ENCODE data around the gene FEM1A. TPM values are rescaled to one million over a fixed set of nuclear protein-coding genes. Genes with fewer than 3 reads are reported as not detected.
"Not testable (repeated sequence)": the region's sequence is repeated elsewhere in the genome, so short reads cannot be mapped to it uniquely, and the experiment has no call there.

Gene FEM1A
- total RNA-seq, 1 donor from 2014 or later, result 11.1 TPM

- Mint-ChIP-seq H3K36me3 (ENCODE audit: low read depth) (no peaks in the 10 kb centered on the region), H3K9me3 (ENCODE audit: low read depth) (no peaks in the 10 kb centered on the region), H3K4me1 (ENCODE audit: low read depth) (no peaks in the 10 kb centered on the region), H3K4me3 (ENCODE audit: unreplicated experiment) (no peak overlapping the region), H3K27ac (ENCODE audit: unreplicated experiment) (no peak overlapping the region), H3K27me3 (ENCODE audit: low read depth) (no peaks in the 10 kb centered on the region)
- peak; percentile 83 for TF ChIP-seq CTCF (IDR thresholded peaks at IDR 0.05)
- DNase-seq (ENCODE audit: low spot score), result no peak
Measured at GRCh38 chr19:4803736-4804695, 12.5 kb downstream of the FEM1A start.

DNA sequence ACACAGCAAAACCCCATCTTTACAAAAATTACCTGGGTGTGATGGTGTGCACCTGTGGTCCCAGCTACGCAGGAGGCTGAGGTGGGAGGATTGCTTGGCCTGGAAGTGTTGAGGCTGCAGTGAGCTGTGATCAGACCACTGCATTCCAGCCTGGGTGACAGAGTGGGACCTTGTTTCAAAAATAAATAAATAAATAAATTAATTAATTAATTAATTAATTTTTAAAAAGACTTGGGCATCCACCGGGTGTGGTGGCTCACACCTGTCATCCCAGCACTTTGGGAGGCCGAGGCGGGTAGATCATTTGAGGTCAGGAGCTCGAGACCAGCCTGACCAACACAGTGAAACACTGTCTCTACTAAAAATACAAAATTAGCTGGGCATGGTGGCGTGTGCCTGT is 13.6 kb downstream of the FEM1A start:
- not testable (repeated sequence) for H3K27me3 Mint-ChIP-seq (ENCODE audit: low read depth); H3K36me3 Mint-ChIP-seq (ENCODE audit: low read depth); H3K4me1 Mint-ChIP-seq (ENCODE audit: low read depth); DNase-seq (ENCODE audit: low spot score); H3K27ac Mint-ChIP-seq (ENCODE audit: unreplicated experiment); H3K9me3 Mint-ChIP-seq (ENCODE audit: low read depth); H3K4me3 Mint-ChIP-seq (ENCODE audit: unreplicated experiment)

DNA sequence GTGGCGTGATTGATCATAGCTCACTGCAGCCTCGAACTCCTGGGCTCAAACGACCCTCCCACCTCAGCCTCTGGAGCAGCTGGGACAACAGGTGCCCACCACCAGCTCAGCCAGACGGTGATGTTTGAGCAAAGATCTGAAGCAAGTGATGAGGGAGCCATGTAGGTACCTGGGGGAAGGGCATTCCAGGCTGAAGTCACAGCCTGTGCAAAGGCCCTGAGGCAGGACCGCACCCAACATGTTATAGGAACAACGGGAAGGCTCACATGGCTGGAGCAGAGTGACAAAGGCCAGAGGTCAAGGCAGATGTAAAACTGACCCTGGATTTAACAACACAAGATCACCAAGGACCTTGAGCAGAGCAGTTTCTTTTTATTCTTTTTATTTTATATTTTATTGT is 14.8 kb downstream of the FEM1A start:
- no peak overlapping the region for H3K27ac Mint-ChIP-seq (ENCODE audit: unreplicated experiment)

GRCh38 chr19:4807188-4807587 is 15.7 kb downstream of the FEM1A start:
- no peak for DNase-seq (ENCODE audit: low spot score)
- Mint-ChIP-seq H3K27me3 (ENCODE audit: low read depth) (no peaks in the 10 kb centered on the region), H3K9me3 (ENCODE audit: low read depth) (no peaks in the 10 kb centered on the region), H3K27ac (ENCODE audit: unreplicated experiment) (no peak overlapping the region), H3K4me3 (ENCODE audit: unreplicated experiment) (no peak overlapping the region), H3K4me1 (ENCODE audit: low read depth) (peaks cover 15% of the 10 kb centered on the region), H3K36me3 (ENCODE audit: low read depth) (no peaks in the 10 kb centered on the region)
- TF ChIP-seq CTCF (IDR thresholded peaks at IDR 0.05), result no peak

More for the DNA sequence above, 14.8 kb downstream of the FEM1A start:
- Mint-ChIP-seq H3K4me3 (ENCODE audit: unreplicated experiment) (no peak overlapping the region), H3K4me1 (ENCODE audit: low read depth) (peaks cover 7% of the 10 kb centered on the region), H3K27me3 (ENCODE audit: low read depth) (no peaks in the 10 kb centered on the region), H3K36me3 (ENCODE audit: low read depth) (no peaks in the 10 kb centered on the region), H3K9me3 (ENCODE audit: low read depth) (no peaks in the 10 kb centered on the region)
- no peak for TF ChIP-seq CTCF (IDR thresholded peaks at IDR 0.05)
- no peak for DNase-seq (ENCODE audit: low spot score)

- TF ChIP-seq CTCF (IDR thresholded peaks at IDR 0.05), result peak; percentile 86
- no peak for DNase-seq (ENCODE audit: low spot score)
- Mint-ChIP-seq H3K4me3 (ENCODE audit: unreplicated experiment) (peak overlapping the region; percentile 31), H3K9me3 (ENCODE audit: low read depth) (peaks cover 2% of the 10 kb centered on the region), H3K36me3 (ENCODE audit: low read depth) (peaks cover under 1% of the 10 kb centered on the region), H3K4me1 (ENCODE audit: low read depth) (peaks cover 33% of the 10 kb centered on the region), H3K27me3 (ENCODE audit: low read depth) (no peaks in the 10 kb centered on the region), H3K27ac (ENCODE audit: unreplicated experiment) (peak overlapping the region; percentile 92)
Measured at GRCh38 chr19:4811328-4812131, 20.0 kb downstream of the FEM1A start.

All from chondrocyte (in vitro differentiated cells).